Kidney (tissue), 22 donors: Measurements from ENCODE around the gene HHIPL2. TPM values are rescaled to one million over a fixed set of nuclear protein-coding genes. Genes with fewer than 3 reads are reported as not detected.

ENCODE experiments used
- DNase-seq, 5 donors: peaks; one replicate each; pipeline ENCODE4 v3.0.0-alpha.2; 2013 to 2020
- FAIRE-seq: peaks from 2 replicates; lab custom pipeline; 2012; peaks lifted over from hg19 to GRCh38; lab: Jason Lieb, UNC
- H3K27ac ChIP-seq, 2 donors: one replicate each; pipeline ENCODE4 v1.7.0; 2013; ENCODE audit warnings: low read depth in 2 of 2, low read length in 2 of 2, inconsistent platforms in 1 of 2
- H3K27me3 ChIP-seq: one replicate; pipeline ENCODE4 v1.7.1; 2013; ENCODE audit warnings: low read length, inconsistent platforms; ENCODE audit not compliant: control insufficient read depth, insufficient read depth
- H3K36me3 ChIP-seq, 3 donors: one replicate each; pipeline versions ENCODE4 v1.7.0 to v1.7.1; 2013; ENCODE audit warnings: low read length in 3 of 3, control low read depth in 1 of 3, inconsistent platforms in 1 of 3; ENCODE audit not compliant: insufficient read depth in 3 of 3, control insufficient read depth in 2 of 3
- H3K4me1 ChIP-seq, 3 donors: one replicate each; pipeline versions ENCODE4 v1.7.0 to v1.7.1; 2013; ENCODE audit warnings: low read length in 3 of 3, inconsistent platforms in 1 of 3, low read depth in 1 of 3; ENCODE audit not compliant: control insufficient read depth in 2 of 3, insufficient read depth in 2 of 3
- H3K4me3 ChIP-seq, 3 donors: one replicate each; pipeline versions ENCODE4 v1.7.0 to v1.8.1; 2013; ENCODE audit warnings: low read length in 3 of 3, control low read depth in 1 of 3, inconsistent platforms in 1 of 3
- H3K9ac ChIP-seq, 3 donors: one replicate each; pipeline versions ENCODE4 v1.7.0 to v1.7.1; 2013; ENCODE audit warnings: low read length in 3 of 3, control low read depth in 1 of 3, inconsistent platforms in 1 of 3
- H3K9me3 ChIP-seq, 3 donors: one replicate each; pipeline versions ENCODE4 v1.7.0 to v1.7.1; 2013; ENCODE audit warnings: low read length in 3 of 3, control low read depth in 1 of 3, inconsistent platforms in 1 of 3; ENCODE audit not compliant: control insufficient read depth in 2 of 3, insufficient read depth in 1 of 3
- CTCF ChIP-seq: IDR thresholded peaks from 3 replicates; pipeline ENCODE4 v1.5.1; 2012; ENCODE audit warnings: mild to moderate bottlenecking, moderate library complexity, borderline replicate concordance; ENCODE audit not compliant: insufficient read depth; ENCODE audit errors: extremely low read depth
- intact Hi-C: fragments of 100-400 bp; cut with DNase I; formaldehyde crosslinking; loops from one replicate; pipeline ENCODE4 v1.11.1; 2022
- long read RNA-seq, 10 donors: library from polyadenylated mRNA in 1 of 10; unstranded in 1 of 10; transcript quantifications; one replicate each; pipeline ENCODE4 v2.0.0 and lab custom pipeline, GENCODE V29; 2021 to 2026
- polyA plus RNA-seq: library from polyadenylated mRNA; stranded (reverse); fragments of 350-450 nt; fragmentation: Illumina TruSeq; extraction: RNeasy Lipid Tissue Mini Kit (QIAGEN cat#74804); gene quantifications from one replicate; pipeline ENCODE4 v1.2.3, GENCODE V29; 2014; ENCODE audit warnings: low read depth, low replicate concordance; ENCODE audit not compliant: insufficient read depth
- total RNA-seq: library from RNA; stranded (reverse); fragmentation: NEBNext Ultra II Directional; extraction: Animal tissue kit (Norgen Biotek cat#: 25700); gene quantifications from one replicate; pipeline ENCODE4 v1.2.1, GENCODE V29; 2021
- donor health status: control.
- donor health status: control.
- donor health status: control.
- donor health status: control.
- donor health status: control.
- donor health status: DM: yes; HTN: yes; CAD: no.
- donor health status: Normal renal cell carcinoma (clear cell type).

HHIPL2 gene
- total RNA-seq (0.09 TPM), polyA plus RNA-seq (not detected)
- long read RNA-seq, donor 1: 0 reads
- long read RNA-seq, donor 2: 0 reads
- long read RNA-seq, donor 3: 0 reads
- long read RNA-seq, donor 4: 0 reads
- long read RNA-seq, donor 5: 0 reads
- long read RNA-seq, donor 6: 0 reads
- long read RNA-seq, donor 7: 0 reads
- long read RNA-seq, donor 8: 0 reads
- long read RNA-seq, donor 9: 0 reads
- long read RNA-seq, donor 10: 0 reads

GRCh38 chr1:222547944-222548671, at the start of gene HHIPL2:
Gene HHIPL2 (minus strand): TSS chr1:222548104. CDS start chr1:222548044, 60 bp downstream.
- intact Hi-C loops: no loop called here
- no peaks in the 10 kb centered on the region for H3K4me1 ChIP-seq
- H3K9ac ChIP-seq: no peak within 1 kb of the TSS
- H3K27ac ChIP-seq: no peak within 1 kb of the TSS
- H3K4me3 ChIP-seq: no peak within 1 kb of the TSS
- TF ChIP-seq CTCF: no peak
- FAIRE-seq (no peak), DNase-seq (peak in 2 of 5 donors; percentile 9 to 14)
- H3K36me3 ChIP-seq: no peaks in the 10 kb centered on the region
- H3K27me3 ChIP-seq: no peaks in the 10 kb centered on the region
- H3K9me3 ChIP-seq: no peaks in the 10 kb centered on the region

GRCh38 chr1:222596696-222597095, 48.8 kb upstream of the HHIPL2 start:
- H3K9ac ChIP-seq: no peak overlapping the region
- no peaks in the 10 kb centered on the region for H3K36me3 ChIP-seq
- no peak overlapping the region for H3K27ac ChIP-seq
- intact Hi-C loops: no loop called here
- FAIRE-seq (no peak), DNase-seq (no peak)
- H3K27me3 ChIP-seq: no peaks in the 10 kb centered on the region
- H3K9me3 ChIP-seq: no peaks in the 10 kb centered on the region
- no peak overlapping the region for H3K4me3 ChIP-seq
- TF ChIP-seq CTCF: no peak
- no peaks in the 10 kb centered on the region for H3K4me1 ChIP-seq

GRCh38 chr1:222594789-222595188, 46.9 kb upstream of the HHIPL2 start:
- H3K36me3 ChIP-seq: no peaks in the 10 kb centered on the region
- peaks cover 0 to 4% (median 0%) of the 10 kb centered on the region in 3 donors for H3K4me1 ChIP-seq
- no peak overlapping the region for H3K4me3 ChIP-seq
- no peak overlapping the region for H3K27ac ChIP-seq
- intact Hi-C loops: no loop called here
- DNase-seq (no peak), FAIRE-seq (no peak)
- no peaks in the 10 kb centered on the region for H3K27me3 ChIP-seq
- no peak for TF ChIP-seq CTCF
- no peaks in the 10 kb centered on the region for H3K9me3 ChIP-seq
- no peak overlapping the region for H3K9ac ChIP-seq
